HG03354 (cell line): ENCODE measurements around the gene WDR33.
A peak's percentile ranks its signal among the peaks of the same experiment; 100 is the strongest.
"Not testable (repeated sequence)": the region's sequence is repeated elsewhere in the genome, so short reads cannot be mapped to it uniquely, and the experiment has no call there.

Source experiments
- ATAC-seq: cut with Tn5 transposase; IDR thresholded peaks from one replicate; pipeline ENCODE4 v1.9.1; 2021; ENCODE audit warnings: mild to moderate bottlenecking; ENCODE audit not compliant: unreplicated experiment, poor library complexity, severe bottlenecking

The WDR33 gene

DNA sequence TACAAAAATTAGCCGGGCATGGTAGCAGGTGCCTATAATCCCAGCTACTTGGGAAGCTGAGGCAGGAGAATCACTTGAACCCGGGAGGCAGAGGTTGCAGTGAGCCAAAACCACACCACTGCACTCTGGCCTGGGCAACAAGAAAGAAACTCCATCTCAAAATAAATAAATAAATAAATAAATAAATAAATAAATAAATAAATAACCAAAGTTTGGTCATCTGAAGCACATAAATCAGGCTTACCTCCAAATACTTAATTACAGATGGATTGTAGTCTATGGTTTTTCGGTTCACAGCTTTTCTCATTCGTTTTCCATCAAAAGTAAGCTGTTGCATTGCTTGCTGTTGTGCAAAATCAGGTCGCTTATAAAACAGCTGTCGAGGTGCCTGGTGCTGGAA lies 40.4 kb downstream of the WDR33 start:
- ATAC-seq: not testable (repeated sequence)

GRCh38 chr2:127769587-127769986 lies 41.4 kb downstream of the WDR33 start:
- peak; percentile 83 for ATAC-seq

DNA sequence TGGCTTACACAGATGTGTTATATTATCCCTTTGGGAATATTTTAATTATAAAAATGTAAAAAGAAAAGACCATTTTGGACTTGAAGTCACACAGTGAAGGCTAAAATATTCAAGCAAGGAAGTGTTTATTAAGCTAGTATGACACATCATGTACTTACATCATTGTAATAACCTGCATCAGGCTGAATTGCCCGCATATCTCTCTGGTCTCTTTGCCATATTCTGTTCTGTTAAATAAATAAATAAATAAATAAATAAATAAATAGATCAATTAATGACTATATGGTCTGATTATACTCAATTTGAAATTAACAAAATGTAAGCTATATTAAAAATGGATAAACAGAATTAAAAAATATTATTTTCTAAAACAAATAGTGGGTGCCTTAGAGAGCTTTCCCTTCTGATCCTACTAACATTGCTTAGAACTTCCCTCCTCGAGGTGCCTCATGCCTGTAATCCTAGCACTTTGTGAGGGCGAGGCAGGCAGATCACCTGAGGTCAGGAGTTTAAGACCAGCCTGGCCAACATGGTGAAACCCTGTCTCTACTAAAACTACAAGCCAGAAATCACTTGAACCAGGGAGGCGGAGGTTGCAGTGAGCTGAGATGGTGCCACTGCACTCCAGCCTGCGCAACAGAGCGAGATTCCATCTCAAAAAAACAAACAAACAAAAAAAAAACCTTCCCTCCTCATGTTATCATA lies 42.0 kb downstream of the WDR33 start:
- ATAC-seq: peak; percentile 4

DNA sequence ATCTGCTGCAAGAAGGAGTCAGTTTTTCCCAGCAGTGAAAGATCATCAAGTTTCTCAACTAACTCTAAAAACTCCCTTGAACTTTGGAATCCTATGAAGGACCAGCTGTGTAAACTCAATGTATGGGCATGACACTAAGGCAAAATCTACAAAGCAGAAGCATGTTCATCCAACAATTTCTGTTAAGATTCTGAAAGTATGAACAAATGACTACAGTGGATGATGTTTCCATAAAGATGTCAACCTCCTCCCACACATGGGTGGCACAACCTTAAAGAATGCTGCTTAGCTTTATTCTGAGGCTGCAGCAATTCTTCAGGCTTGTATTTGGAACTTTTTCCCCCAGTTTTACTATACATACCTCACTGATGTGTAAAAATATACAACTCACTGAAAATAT lies 47.2 kb downstream of the WDR33 start:
- ATAC-seq: no peak

- ATAC-seq: no peak
Observed at GRCh38 chr2:127762846-127763245, 48.1 kb downstream of the WDR33 start.

GRCh38 chr2:127762441-127762840 lies 48.5 kb downstream of the WDR33 start:
- no peak for ATAC-seq

DNA sequence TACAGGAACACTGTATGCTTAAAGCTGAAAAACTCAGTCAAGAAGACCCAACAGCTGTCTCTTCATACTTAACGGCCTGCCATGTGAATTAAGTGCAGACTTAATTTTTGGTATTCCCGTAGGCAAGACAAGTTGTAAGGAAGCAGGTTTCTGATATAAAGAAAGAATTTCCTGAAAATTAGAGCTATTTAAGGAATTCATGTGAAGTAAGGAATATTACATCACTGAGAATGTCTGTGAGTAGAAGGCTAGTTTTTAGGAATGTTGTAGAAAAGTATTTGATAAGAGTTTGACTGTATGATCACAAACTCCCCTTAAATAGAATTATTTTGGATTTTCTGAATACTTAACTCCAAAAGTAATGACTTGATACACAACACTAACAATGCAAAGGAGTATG lies 51.0 kb downstream of the WDR33 start:
- no peak for ATAC-seq

GRCh38 chr2:127754186-127754585 lies 56.8 kb downstream of the WDR33 start:
- ATAC-seq: no peak

DNA sequence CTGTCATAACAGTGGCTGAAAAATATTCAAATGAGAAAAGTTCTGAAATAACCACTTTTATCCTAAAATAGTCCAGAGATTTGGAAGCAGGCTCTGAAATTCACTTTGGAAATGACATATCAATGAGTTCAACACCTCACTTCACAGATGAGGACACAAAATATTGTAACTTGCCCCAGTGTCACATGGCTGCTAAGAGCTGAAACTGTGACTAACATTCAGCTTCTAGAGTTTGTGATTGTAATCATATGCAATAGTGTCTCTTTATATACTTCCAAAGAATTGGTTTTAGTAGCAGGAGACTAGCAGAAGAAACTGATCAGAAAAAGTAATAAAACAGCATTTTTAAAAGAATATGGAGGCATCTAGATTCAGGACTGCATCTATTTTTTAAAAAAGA lies 57.6 kb downstream of the WDR33 start:
- no peak for ATAC-seq

- ATAC-seq: peak; percentile 99
Observed at GRCh38 chr2:127749537-127749936, 61.4 kb downstream of the WDR33 start.

DNA sequence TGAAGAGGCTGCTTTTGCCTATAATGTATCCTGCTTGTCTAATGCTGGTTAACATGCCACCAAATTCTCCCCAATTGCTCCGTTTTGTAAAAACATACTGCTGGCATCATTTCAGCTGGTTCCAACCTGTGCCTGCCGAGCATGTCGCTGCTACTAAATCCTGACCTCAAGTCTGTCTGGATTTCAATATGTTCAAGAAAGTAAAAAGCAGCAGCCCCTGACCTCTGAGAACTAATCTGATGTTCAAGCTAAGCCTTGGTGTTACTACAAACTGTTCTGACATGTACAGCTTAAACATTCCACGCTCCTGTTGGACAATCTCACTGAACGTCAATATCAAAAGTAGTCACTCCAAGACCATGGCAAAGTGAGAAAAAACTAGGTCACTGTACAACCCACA lies 63.4 kb downstream of the WDR33 start:
- no peak for ATAC-seq

DNA sequence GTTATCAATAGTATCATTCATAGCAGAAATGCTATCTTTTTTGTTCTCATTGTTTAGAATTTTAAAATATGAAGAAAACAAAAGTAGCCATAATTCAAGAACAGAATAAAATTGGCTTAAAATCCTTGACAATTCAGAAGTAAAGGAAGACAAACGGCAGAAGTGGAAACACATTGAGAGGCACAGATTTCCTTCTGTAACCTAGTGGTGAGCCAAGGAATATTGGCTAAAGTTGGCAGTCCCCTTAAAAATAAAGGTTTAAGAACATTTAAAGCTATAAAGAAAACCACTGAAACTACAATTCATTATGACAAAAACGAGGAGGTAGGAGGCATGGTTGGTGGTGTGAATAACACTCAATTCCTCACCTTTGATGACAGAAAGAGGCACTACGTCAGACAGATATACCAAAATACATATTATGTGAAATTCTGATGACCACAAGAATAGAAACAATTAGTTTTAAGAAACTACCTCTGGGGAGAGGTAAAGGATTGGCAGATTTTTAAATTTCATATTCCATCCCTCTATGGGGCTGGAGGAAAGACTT lies 67.4 kb downstream of the WDR33 start:
- no peak for ATAC-seq

GRCh38 chr2:127740665-127741288 lies 70.2 kb downstream of the WDR33 start:
- peak; percentile 42 for ATAC-seq

- ATAC-seq: no peak
Observed at GRCh38 chr2:127739800-127740199, 71.2 kb downstream of the WDR33 start.

DNA sequence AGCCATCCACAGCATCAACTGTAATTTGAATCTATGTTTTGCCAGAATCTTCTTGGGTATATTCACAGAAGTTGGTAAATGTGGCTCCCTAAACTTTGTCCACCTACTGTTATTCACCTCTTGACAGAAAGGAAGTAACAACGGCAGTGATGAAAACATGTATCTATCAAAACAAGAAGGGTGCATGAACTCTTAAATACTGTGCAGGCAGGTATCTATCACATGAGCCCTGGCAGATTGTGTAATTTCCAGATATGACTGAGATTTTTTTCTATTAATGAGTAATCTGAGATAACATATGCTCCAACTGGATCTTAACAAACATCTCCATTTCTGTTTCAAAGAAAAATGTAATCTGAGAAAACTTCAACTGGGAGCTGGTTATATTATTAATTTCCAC lies 73.1 kb downstream of the WDR33 start:
- ATAC-seq: peak; percentile 37

- peak; percentile 85 for ATAC-seq
Observed at GRCh38 chr2:127735537-127736399, 75.2 kb downstream of the WDR33 start.

GRCh38 chr2:127735044-127735443 lies 75.9 kb downstream of the WDR33 start:
- peak; percentile 21 for ATAC-seq

GRCh38 chr2:127733816-127734537 lies 77.0 kb downstream of the WDR33 start:
- ATAC-seq: no peak

DNA sequence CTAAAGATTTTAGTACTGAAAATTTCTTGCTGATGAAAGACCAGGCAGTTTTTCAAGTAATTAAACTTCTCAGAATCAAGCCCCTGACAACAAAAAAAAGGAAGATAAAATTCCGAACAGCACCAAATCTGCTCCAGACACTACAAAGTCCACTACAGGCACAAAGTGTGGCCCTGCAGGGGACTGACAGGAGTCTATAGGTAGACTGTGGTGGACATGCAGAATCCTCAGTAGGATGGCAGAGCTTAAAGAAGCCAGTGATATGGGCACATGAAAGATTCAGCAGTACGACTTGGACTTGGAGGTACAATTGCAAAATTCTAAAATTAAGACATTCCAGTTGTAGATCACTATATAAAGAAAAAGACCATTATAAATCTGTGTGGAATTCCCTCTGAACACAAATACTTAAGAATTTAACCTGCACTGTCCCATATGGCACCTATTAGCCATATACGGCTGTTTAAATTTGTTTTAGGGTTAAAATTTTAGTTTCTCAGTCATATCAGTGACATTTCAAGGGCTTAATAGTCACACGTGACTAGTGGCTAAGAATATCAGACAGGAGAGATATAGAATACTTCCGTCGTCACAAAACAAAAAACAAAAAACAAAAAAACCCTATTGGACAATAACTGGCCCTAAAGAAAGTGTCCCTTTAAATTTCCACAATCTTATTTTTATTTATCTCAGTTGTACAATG lies 77.7 kb downstream of the WDR33 start:
- ATAC-seq: no peak
